ENCODE data around the gene EVC2.

The EVC2 gene

GRCh38 chr4:5719350-5720055 is 11.1 kb upstream of the EVC2 start:
- no peak for DNase-seq (ENCODE audit: low read depth)
- no peak overlapping the region for H3K4me3 ChIP-seq (ENCODE audit: low read length)

GRCh38 chr4:5718411-5718810 is 10.1 kb upstream of the EVC2 start:
- no peak overlapping the region for H3K4me3 ChIP-seq (ENCODE audit: low read length)
- no peak for TF ChIP-seq CTCF (conservative IDR thresholded peaks at IDR 0.05; ENCODE audit: low read length)
- DNase-seq (ENCODE audit: low read depth), result no peak

More at GRCh38 chr4:5719350-5720055, 11.1 kb upstream of the EVC2 start:
- no peak for TF ChIP-seq CTCF (conservative IDR thresholded peaks at IDR 0.05; ENCODE audit: low read length)

DNA sequence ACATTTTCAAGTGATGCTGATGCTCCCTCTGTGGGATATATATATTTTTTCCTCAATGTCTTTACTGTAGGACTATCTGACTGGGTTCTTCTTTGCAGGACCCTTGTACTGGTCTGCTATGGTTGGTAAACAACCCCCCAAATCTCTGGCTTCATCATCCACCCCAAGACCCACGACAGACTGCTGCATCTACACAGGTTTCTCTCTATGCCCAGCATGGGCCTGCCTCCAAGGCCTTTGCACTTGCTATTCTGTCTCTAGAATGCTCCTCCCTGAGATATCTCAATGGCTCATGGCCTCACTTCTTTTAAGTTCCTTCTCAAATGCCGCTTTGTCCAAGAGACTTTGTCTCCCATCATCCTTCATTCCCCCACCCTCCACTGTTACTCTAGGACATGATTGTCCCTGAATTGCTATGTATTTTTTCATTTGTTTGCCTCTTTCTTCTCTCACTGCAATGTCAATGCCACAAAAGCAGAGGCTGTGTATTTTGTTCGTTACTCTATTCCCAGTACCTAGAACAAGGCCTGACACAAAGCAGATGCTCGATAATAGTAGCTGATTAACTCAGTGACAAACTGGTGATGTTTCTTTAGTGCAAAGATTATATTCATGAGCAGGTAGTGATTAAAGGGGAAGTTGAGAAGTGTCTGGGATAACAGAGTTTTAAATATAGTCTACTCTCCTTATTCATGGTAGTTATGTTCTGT is 9.2 kb upstream of the EVC2 start:
- DNase-seq (ENCODE audit: low read depth), result no peak
- no peak overlapping the region for H3K4me3 ChIP-seq (ENCODE audit: low read length)
- TF ChIP-seq CTCF (conservative IDR thresholded peaks at IDR 0.05; ENCODE audit: low read length), result no peak

GRCh38 chr4:5716391-5716790 is 8.0 kb upstream of the EVC2 start:
- H3K4me3 ChIP-seq (ENCODE audit: low read length), result no peak overlapping the region
- no peak for DNase-seq (ENCODE audit: low read depth)
- TF ChIP-seq CTCF (conservative IDR thresholded peaks at IDR 0.05; ENCODE audit: low read length), result no peak

DNA sequence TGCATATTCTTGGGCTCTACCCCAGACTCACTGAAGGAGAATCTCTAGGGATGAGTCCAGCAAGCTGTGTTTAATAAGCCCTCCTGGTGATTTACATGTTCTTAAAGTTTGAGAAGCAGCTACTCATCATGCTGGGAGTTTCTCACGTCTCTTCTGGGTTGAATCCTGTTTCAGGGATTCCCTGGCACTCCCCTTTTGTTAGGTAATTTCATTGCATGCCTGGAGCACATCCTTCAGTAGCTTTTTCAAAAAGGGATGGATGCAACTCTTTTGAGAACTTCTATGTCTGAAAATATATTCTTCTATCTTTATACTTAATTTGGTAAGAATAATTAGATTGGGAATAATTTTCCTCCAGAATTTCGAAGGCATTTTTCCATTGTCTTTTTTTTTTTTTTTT is 7.0 kb upstream of the EVC2 start:
- DNase-seq (ENCODE audit: low read depth), result no peak
- no peak for TF ChIP-seq CTCF (conservative IDR thresholded peaks at IDR 0.05; ENCODE audit: low read length)
- H3K4me3 ChIP-seq (ENCODE audit: low read length), result no peak overlapping the region

DNA sequence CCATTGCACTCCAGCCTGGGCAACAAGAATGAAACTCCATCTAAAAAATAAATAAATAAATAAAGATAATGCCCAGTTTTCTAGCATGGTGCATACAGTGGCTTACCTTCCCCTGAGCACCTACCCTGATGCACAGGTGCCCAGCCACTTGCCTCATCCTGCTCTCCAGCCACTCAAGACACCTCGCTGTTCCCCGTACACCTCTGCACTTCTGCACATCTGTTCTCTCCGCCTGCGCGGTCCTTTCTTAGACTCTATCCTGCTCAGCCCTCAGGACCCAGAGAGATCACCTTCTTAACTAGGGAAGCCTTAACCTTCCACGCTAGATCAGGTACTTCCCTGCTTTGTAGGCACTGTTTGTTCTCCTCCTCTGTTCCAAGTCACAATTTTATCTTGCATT is 5.5 kb upstream of the EVC2 start:
- TF ChIP-seq CTCF (conservative IDR thresholded peaks at IDR 0.05; ENCODE audit: low read length), result no peak
- no peak for DNase-seq (ENCODE audit: low read depth)
- no peak overlapping the region for H3K4me3 ChIP-seq (ENCODE audit: low read length)

GRCh38 chr4:5712931-5713330 is 4.6 kb upstream of the EVC2 start:
- no peak for DNase-seq (ENCODE audit: low read depth)
- peak overlapping the region; percentile 82 for H3K4me3 ChIP-seq (ENCODE audit: low read length)
- no peak for TF ChIP-seq CTCF (conservative IDR thresholded peaks at IDR 0.05; ENCODE audit: low read length)

Data from AG10803 (cell line).